Colonic mucosa (tissue), 4 donors: ENCODE results near the gene ETNK2. TPM values are rescaled to one million over a fixed set of nuclear protein-coding genes. Genes with fewer than 3 reads are reported as not detected.

Source experiments
- DNase-seq: peaks from one replicate; pipeline ENCODE4 v3.0.0-alpha.2; 2020
- H3K27ac ChIP-seq: fragments of 200-600 bp; one replicate; pipeline ENCODE4 v1.8.0; 2021
- H3K27me3 ChIP-seq: fragments of 200-600 bp; one replicate; pipeline ENCODE4 v1.8.0; 2021
- H3K36me3 ChIP-seq: fragments of 200-600 bp; one replicate; pipeline ENCODE4 v1.8.0; 2021
- H3K4me1 ChIP-seq: fragments of 200-600 bp; one replicate; pipeline ENCODE4 v1.8.0; 2021; ENCODE audit warnings: mild to moderate bottlenecking
- H3K4me3 ChIP-seq: fragments of 200-600 bp; one replicate; pipeline ENCODE4 v1.8.0; 2021
- H3K9ac ChIP-seq, 2 donors: one replicate each; pipeline ENCODE4 v1.7.0; 2013; ENCODE audit warnings: control low read depth in 2 of 2, low read depth in 2 of 2, low read length in 2 of 2
- H3K9me3 ChIP-seq: fragments of 200-600 bp; one replicate; pipeline ENCODE4 v1.8.0; 2021
- CTCF ChIP-seq: fragments of 200-600 bp; IDR thresholded peaks from one replicate; pipeline ENCODE4 v1.8.0; 2022; ENCODE audit warnings: antibody characterized with exemption, mild to moderate bottlenecking
- intact Hi-C: fragments of 100-400 bp; cut with DNase I; formaldehyde crosslinking; loops from one replicate; pipeline ENCODE4 v1.14.1; 2022
- total RNA-seq, 2 donors: library from RNA; stranded (reverse); fragmentation: NEBNext Ultra II Directional in 1 of 2; extraction: Animal tissue kit (Norgen Biotek cat#: 25700) in 1 of 2; gene quantifications; one replicate each; pipeline ENCODE4 v1.2.1, GENCODE V29; 2021
- donor health status: healthy.
- donor health status: DM: no; HTN: no; CAD: no.
- donor health status: DM: no; HTN: no; CAD: no.

Gene ETNK2
- 1 to 10 TPM in 1 of 2 donors, under 1 TPM in 1; 0.40 to 1.2 TPM for total RNA-seq

DNA sequence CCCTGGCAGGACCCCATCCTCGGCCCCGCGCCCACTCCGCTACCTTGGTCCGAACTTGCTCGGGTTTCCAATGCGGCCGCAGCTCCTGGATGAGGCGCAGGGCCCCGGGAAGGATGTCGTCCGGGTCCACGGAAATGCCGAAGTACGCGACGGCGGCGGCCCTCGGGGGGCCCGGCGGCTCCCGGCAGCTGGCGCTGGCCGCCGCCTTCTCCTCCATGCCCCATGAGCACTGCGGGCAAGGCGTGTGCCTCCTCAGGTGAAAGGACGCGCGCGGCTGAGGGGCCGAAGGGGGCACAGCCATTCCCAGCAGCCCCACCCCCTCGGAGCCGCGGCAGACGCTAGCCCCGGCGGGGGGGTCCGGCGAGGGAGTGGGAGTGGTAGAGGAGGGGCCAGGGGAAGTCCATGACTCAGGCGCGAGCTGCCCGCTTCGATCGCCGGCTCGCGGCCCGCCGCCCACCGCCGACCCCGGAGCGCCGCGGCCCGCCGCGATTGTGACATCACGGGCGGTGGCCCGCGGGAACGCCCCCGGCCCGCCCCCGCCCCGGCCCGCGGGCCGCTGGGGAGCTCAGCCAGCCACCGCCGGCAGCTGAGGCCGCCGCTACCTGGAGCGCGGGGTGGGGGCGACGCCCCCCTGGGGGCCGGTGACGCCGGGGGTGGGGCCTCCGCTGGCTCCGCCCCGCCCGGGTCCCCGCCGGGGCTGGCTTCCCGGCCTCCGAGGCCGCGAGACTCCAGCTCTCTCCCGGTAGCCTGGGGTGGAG, at the start of gene ETNK2:
Gene ETNK2 (minus strand): TSS at position 493 of the 758 bp plus-strand sequence. CDS start 192 bp downstream, at position 301.
- Histone ChIP-seq H3K9me3 (no peaks in the 10 kb centered on the region), H3K27ac (no peak within 1 kb of the TSS), H3K4me1 (no peaks in the 10 kb centered on the region), H3K4me3 (peak within 1 kb of the TSS; percentile 43), H3K36me3 (no peaks in the 10 kb centered on the region), H3K9ac (peak within 1 kb of the TSS; percentile 51 to 66), H3K27me3 (peaks cover 9% of the 10 kb centered on the region)
- intact Hi-C loops, result no loop called here
- DNase-seq, result peak; percentile 38
- TF ChIP-seq CTCF, result no peak

DNA sequence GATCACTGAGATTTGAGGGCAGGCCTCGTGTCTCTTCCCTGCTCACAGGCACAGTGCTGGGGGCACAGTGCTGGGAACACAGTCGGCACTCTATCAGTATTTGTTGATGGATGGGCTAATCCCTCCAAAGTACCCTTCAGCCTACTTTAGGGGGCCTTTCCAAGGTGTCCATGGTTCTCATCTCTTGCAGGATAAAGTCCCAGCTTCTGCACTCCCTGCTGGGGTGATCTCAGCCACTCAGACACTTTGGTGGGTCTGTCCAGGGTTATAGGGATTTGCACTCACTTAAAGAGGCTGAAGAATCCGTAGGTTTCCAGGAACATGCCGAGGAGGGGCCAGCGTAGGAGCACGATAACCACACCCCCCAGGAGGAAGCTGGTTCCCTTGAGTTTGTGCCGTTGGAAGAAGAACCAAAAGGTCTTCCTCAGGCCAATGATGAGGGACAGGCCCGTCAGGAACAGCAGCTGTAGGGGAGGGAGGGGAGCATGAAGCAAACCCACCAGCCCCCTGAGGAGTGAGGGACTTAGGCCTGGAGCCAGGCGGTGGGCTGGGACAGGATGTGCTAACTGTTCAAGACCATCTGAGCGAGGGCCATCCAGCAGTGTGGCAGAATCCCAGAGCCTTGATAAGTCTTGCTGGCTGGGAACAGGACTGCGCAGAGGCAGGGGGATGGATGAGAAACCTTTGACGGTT, 49.6 kb upstream of the ETNK2 start:
- Histone ChIP-seq H3K27me3 (no peaks in the 10 kb centered on the region), H3K4me3 (no peak overlapping the region), H3K27ac (no peak overlapping the region), H3K36me3 (no peaks in the 10 kb centered on the region), H3K9me3 (no peaks in the 10 kb centered on the region), H3K9ac (no peak overlapping the region), H3K4me1 (no peaks in the 10 kb centered on the region)
- intact Hi-C loops, result no loop called here
- TF ChIP-seq CTCF, result no peak
- no peak for DNase-seq

GRCh38 chr1:204199579-204199978, 47.7 kb upstream of the ETNK2 start:
- no peak for TF ChIP-seq CTCF
- Histone ChIP-seq H3K27me3 (no peaks in the 10 kb centered on the region), H3K27ac (no peak overlapping the region), H3K4me3 (no peak overlapping the region), H3K9ac (no peak overlapping the region), H3K9me3 (no peaks in the 10 kb centered on the region), H3K4me1 (no peaks in the 10 kb centered on the region), H3K36me3 (no peaks in the 10 kb centered on the region)
- DNase-seq, result no peak
- intact Hi-C loops, result no loop called here

DNA sequence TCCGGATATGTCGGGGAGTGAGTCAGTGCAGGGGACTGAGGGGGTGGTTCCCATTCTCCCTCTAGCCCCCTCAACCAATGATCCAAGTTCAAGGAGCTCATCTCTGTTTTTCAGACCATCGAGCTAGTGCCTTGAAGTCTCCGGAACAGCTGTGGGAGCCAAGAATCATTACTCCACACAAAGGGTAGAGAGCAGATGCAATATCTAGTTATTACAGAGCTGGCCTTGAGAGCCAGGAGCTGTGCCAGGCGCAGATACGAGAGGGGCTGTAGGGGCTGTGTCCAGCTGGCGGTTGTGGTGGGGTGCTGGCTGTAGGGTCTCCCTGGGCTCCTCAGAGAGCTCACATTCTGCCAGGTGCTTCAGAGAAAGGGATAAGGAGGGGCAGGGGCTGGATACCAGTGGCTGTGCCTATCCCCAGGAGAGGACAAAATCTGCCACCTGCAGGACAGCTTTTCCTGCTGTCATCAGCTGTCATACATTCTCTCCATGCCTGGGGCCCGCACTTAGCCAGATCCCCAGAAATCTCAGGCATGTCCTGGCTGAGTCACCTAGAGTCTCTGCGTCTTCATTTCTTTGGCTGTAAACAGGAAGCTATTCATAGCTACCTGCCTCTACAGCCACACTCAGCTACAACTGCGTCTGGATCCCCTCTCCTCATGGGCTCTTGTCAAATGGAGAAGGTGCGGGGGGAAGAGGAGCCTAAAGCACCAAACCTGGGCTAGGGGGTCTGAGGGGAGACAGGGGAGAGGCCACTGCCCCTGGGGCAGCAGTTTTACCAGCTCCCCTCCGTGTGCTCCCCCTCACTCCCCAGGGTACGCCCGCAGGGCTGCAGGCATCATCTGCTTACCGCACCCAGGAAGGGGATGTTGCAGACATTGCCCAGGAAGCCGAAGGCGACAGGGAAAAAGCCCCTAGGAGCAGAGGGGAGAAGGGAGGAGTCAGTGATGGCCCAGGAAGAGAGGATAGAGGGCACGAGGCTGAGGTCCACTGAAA, 46.8 kb upstream of the ETNK2 start:
- Histone ChIP-seq H3K27me3 (no peaks in the 10 kb centered on the region), H3K9me3 (no peaks in the 10 kb centered on the region), H3K27ac (no peak overlapping the region), H3K9ac (no peak overlapping the region), H3K4me1 (no peaks in the 10 kb centered on the region), H3K36me3 (no peaks in the 10 kb centered on the region), H3K4me3 (no peak overlapping the region)
- DNase-seq, result no peak
- no peak for TF ChIP-seq CTCF
- intact Hi-C loops, result no loop called here

GRCh38 chr1:204197068-204197467, 45.2 kb upstream of the ETNK2 start:
- no peak overlapping the region for H3K9ac ChIP-seq
- no peaks in the 10 kb centered on the region for H3K27me3 ChIP-seq
- no peaks in the 10 kb centered on the region for H3K36me3 ChIP-seq
- no peak for TF ChIP-seq CTCF
- H3K4me3 ChIP-seq, result no peak overlapping the region
- H3K4me1 ChIP-seq, result no peaks in the 10 kb centered on the region
- no peak overlapping the region for H3K27ac ChIP-seq
- DNase-seq, result no peak
- intact Hi-C loops, result no loop called here
- no peaks in the 10 kb centered on the region for H3K9me3 ChIP-seq
